A204.1 (cell line): ENCODE data around the gene COL19A1.

Experiments
- FAIRE-seq: peaks from 2 replicates; lab custom pipeline; 2012; peaks lifted over from hg19 to GRCh38; lab: Jason Lieb, UNC

Gene COL19A1

DNA sequence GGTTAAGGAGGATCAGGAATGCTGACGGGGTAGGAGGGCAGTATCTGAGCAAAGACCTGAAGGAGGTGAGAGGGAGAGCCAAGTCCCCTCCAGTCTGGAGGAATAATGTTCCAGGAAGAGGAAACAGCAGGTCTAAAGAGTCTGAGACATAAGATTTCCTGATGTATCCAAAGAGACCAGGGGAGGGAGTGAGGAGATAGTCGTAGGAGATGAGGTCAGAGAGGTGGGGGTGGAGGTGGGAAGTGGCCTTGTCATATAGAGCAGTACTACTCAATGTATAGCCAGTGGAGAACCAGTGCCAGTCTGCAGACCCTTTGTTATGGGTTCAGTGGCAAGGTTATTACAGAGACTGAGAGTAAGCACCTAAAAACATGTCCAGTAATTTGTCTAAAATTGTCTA, 305.9 kb downstream of the COL19A1 start:
- FAIRE-seq, result no peak

DNA sequence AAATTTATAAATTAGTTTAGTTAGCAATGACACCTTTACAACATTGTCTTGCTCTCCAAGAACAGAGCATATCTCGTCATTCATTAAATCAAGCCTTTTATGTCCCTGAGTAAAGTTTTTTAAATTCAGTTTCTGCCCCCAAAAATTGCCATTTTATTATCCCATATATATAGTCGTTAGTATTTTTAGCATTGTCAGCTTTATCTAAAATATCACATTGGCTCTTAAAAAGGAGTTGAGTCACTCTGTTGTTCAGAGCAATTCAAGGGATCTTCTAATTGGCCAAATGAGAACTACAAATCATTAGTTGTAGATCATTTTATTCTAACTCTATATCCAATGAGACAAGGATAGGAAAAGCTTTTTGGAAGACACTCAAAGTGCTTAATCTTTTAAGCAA, 309.4 kb downstream of the COL19A1 start:
- FAIRE-seq, result no peak

DNA sequence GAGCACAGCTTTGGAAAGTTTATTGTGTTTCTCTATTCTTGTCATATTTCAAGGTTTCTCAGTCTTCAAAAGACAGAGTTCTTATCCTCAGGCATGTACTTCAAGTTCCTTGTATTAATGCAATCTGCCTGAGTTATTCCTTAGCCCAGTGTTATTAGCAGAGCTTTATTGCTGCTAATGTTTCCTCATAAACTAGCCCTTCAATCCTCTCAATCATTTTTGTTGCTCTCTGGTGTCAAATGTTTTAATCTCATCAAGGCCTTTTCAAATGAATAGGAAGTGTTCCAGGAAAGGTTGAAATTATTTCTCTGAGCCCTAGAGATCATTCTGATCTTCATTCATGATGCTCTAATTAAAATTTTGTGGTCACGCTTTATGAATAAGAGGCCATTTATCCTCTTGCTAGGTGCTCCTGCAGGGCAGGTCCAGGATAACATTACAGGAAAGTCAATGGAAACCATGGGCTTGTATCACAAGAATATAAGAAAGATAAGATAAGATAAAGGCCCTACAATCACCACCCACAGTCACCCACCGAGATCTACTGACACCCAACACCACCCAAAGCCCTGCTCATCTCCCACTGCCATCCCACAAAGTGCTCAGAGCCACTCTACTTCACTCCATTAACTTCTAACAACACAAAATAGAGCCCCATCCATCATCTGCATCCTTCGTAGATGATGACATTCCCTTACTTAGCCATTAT, 310.6 kb downstream of the COL19A1 start:
- no peak for FAIRE-seq

DNA sequence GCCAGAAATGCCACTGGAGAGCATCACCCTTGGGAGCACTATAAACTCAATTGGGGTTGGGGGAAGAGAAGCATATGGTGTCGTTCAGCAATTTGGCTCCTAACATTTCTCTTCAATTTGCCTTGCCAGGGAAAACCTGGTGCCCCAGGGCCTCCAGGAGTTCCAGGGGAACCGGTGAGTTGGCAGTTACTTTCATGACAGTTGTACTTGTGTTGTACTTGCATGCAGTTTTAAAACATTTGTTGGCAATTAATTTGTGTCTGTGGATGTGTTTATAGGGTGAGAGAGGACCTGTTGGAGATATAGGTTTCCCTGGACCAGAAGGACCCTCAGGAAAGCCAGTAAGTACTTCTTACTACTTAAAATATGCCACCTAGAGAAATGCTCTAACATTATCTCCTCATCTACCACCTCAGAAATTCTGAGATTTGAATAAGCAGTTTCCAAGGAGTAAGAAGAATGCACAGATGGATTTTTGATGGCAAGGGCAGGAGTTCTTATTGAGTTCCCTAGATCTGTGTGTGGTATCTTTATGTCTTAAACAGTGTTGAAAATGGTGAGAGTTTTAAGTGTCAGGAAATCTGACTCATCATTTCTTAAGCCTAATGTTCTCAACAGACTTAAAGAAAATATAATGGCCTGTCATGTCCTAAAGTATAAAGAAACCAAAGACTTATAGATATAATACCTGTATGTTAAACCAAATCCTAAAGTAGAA, 314.0 kb downstream of the COL19A1 start:
- FAIRE-seq, result no peak

DNA sequence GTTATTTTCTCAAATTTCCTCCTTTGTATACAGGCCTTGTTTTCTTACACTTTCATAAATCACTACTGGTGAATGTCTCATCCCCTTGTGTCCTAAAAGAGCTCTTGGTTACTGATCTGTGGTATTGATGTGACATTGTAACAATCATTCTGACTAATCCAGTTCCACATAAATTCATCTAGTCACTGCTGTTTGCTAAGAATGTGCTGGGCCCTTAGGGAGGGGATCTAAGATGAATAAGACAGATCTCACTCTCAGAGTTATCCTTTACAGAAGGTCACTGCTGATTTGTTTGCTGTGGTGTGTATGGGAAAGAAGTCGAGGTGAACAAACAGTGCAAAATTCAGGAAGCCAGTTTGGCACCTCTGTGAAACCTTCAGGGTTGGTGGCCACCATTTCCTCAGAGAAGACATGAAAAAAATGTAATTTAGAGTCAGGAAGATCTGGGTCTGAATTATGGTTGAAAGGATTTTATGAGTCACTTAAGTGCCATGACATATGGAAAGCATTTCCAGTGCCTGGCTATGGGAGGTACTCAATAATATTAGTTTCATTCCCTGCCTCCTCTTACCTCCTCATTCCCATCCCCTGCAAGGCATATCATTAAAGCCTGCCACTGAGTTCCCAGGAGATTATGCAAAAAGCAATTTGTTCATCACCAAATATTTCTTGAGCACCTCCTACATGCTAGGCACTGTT, 314.7 kb downstream of the COL19A1 start:
- FAIRE-seq, result no peak

DNA sequence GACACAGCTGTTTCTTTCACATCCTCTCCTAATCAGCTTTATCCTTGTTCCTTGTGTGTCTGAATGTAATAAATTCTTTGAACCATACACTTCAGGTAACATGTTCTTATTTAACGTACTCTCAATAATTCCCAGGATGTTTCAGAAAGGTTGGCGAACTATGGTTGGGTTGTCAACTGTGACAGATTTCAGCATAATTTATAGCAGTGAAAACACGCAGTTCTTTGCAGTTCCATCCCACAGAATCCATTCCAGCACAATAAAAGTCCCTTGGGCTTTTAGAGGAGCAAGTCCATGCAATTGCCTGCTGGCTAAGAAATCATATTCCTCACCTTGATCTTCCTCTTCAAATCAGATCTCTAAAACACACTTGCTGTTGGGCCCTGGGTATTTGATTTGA, 317.2 kb downstream of the COL19A1 start:
- no peak for FAIRE-seq

DNA sequence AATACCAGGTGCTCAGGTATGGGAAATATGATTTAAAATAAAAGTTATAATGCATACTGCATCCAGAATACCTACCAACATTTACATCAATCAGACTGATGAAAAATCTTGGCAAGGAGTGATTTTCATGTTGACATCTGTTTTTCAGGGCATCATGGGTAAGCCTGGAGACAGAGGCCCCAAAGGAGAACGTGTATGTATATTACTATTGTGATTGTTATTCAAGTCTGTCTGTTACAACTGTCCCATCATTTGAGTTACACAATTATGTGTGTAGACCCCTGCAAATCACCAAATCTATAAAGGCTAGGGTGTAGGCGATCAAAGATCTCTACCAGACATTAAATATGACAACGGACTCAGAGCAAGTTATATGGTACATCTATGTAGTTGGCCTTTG, 318.4 kb downstream of the COL19A1 start:
- FAIRE-seq, result no peak

DNA sequence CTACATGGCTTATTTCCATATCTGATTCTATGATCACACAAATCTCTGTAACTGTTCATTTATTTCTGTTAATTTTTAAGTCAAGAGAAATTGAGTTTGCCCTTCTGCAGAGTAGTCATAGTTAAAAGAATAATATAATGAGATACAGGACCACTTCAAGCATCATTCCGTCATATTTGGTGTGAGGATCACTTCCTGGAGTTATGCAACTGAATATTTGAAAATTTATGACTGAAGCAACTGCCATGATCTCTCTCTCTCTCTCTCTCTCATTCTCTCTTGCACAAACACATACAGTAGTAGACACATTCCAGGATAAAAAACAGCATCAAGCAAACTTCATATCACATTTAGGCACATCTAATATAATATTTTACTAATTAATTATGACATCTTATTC, 320.1 kb downstream of the COL19A1 start:
- no peak for FAIRE-seq

DNA sequence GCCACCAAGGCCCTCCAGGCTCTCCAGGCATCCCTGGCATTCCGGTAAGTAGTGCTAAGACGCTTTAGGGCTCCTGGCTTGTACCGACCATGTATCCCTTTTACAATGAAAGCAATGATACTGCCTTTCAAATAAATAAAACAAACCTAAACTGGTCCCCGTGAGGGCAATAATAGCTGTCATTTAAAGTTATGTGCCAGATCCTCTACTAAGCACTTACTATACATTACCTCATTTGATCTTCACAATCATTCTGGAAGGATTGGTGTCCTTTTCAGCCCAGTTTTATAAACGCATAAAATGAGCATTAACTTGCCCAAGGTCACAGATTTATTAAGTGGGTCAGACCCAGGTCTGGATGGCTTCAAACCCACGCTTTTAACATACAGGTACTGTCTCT, 321.8 kb downstream of the COL19A1 start:
- no peak for FAIRE-seq

DNA sequence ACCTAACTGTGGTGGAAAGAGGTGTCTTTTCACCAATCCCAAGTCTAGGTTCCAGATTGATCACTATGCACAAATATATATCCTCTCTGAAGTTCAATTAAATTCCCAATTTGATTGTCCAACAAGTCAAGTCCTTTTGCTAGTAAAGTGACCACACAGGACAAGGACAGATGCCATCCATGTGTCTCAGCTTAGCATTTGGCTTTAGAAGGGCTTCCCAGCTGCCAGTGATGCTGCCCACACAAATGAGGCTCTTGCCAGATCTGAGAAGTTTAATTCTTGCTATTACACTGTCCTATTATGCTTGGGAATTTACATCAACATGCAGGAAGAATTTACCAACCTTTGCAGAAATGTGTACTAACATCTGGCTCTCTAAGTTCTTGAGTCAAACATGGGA, 328.1 kb downstream of the COL19A1 start:
- FAIRE-seq, result no peak

DNA sequence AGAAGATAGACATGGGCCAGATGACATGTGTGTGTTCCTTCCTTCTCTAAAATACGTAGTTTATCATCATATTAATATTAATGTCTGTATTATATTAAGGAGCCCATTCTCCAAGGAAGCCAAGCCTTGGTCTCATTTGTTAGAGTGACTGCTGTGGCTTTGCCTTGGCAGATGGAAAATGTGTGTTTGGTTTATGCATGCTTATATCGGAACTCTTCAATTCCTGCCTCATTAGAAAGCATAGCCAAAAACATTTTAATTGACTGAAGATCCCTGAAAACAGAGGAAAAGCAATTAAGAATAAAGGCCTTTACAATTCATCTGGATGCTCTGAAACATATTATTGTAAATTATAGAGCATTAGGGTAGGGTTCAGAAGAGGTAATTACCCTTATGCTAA, 330.2 kb downstream of the COL19A1 start:
- no peak for FAIRE-seq

DNA sequence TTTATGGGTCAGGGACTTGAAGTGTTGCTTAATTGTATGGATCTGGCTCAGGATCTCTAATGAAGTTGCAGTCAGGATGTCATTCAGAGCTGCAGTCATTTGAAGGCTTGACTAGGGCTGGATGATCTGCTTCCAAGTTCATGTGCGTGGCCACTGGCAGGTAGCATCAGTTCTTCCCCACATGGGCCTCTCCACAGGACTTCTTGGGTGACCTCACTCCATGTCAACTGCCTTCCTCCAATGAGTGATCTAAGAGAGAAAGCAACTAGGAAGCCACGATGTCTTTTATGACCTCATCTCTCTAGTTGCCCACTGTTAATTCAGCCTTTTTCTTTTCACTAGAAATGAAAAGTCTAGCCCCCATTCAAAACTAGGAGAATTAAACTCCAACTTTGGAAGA, 332.4 kb downstream of the COL19A1 start:
- FAIRE-seq, result no peak

DNA sequence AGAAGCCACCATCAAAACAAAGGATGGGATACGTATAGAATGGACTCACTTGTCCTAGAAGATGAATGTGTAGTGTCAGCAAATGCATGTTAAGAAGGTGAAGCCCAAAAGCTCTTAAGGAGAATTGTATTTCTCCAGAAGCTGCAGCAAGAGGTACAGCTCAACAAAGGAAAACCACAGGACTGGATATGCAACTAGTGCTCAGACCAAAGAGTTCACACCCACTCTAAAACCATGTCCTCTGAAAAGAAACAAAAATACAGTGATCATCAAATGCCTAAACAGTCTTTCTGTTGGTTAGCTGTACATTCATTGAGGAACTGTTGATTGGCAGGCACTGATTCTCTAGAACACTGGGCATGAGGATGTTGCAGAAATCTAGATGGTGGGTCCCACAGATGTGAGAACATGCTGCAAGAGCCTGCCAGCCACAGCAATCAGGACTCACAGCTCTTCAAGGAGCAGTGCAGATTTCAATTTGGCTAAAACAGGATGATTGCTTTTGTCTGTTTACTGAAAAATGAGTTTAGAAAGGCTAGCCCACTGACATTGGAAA, 342.0 kb downstream of the COL19A1 start:
- FAIRE-seq, result no peak

DNA sequence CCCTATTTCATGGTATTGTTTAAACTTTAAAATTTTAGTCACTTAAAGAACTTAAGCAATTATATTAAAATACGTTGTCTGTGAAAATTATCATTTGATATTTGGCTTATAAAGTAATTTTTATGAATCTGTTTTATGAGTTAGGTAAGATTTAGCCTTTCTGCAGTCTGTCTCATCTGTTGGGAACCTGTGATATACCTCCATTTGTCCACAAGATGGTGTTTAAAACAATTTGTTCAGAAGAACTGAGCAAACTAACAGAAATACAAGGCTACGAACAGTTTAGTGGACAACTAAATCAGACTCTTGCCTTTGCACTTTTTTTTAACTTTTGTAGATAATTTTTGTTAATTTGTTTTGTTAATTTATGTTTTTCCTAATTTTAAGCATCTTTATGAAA, 344.1 kb downstream of the COL19A1 start:
- FAIRE-seq, result peak; percentile 83

DNA sequence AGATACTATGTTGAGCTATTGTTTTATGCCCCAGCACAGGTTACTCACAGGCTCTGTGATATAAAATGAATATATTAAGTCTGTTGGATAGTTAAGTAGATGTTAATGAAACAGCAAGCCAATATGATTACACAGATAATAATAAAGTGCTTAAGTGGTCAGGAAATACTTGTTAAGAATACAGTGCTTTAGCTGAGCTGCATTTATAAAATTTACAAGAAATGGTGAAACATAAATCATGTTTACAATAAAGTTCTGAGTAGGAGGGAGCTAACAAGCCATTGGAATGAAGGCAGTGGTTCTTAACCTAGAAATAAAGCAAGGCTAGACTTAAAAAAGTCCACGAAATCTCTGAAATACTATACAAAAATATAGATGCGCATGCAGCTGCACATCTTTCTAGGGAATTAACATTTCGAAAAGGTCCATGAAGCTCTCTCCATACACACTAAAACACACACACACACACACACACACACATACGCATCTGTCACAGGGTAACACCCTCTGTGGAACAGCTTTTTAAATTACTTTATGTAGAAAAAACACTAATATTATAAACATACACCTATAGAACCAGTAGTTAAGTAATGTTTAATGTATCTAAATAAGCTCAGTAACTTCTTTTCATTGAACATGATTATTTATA, 349.2 kb downstream of the COL19A1 start:
- FAIRE-seq, result no peak

DNA sequence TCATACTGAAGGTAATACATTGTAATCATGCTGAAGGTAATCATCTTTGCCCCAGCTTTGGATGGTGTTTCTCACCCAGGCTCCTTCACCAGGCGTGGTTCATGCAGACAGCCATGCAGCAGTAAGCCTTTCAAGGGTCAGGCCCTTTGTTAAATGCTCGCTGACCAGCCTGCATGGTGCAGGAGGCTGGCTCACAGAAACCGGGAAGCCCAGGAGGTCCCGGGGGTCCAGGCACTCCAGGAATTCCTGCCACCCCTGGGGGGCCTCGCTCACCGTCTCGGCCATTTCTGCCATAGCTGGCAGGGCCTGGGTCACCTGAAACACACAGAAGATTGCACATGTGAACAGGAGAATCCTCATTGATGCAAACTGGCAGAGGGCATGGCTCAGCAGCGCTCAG, 350.4 kb downstream of the COL19A1 start:
- no peak for FAIRE-seq

DNA sequence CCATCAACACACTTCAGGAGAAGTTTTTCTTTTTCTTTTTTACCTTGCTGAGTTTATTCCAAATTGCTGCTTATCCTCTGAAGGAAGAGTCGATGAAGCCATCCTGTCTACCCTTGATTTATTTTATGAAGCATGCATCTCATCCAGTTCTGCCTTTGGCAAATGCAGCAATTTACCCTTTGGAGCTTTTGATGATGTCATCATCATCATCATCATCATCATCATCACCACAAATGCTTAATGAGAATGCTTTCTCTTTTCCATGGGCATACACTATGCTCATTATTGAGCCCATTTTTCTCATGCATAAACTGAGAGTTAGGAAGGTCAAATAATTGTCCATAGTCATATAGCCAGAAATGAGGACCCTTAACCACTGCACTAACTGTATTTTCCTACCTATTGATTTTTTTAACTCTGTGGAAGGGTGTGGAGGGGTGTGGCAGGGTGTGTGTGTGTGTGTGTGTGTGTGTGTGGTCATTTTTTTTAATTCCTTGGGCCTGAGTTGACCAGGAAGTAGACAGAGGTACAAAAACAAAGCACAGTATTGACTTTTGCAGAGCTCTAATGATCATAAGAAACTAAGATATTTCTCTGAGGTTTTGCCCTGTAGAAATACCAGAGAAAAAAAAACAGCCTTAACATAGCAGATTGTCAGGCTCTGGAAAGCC, 353.7 kb downstream of the COL19A1 start:
- FAIRE-seq, result no peak

DNA sequence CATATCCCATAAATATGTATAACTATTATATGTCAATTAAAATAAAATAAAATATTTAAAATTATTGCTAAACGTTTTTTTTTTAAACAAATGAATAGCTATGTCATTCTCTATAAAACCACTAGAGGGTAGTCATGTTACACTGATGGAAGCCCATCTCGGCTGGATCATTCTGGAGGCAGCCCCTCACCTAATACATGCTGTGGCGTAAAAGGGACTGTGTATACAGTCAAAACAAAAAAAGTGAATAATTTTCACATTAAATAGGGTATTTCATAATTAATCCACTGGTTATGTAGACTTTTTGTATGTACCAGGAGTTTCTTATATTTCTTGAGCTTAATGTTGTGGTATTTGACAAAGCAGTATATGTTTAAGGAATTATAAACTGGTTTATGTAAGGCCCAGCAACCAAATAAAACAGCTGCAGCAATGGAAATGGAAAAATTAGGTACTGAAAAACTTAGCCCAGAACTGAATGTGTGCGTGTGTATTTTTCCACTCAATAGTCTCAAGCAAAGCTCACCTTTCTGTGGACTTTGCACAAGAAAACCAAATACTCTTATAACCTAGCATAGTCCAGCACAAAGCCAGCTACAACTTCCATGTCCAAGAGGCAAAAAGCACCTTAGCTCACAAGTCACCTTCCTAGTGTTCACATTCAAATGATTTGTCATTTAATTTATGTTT, 354.8 kb downstream of the COL19A1 start:
- FAIRE-seq, result peak; percentile 97

DNA sequence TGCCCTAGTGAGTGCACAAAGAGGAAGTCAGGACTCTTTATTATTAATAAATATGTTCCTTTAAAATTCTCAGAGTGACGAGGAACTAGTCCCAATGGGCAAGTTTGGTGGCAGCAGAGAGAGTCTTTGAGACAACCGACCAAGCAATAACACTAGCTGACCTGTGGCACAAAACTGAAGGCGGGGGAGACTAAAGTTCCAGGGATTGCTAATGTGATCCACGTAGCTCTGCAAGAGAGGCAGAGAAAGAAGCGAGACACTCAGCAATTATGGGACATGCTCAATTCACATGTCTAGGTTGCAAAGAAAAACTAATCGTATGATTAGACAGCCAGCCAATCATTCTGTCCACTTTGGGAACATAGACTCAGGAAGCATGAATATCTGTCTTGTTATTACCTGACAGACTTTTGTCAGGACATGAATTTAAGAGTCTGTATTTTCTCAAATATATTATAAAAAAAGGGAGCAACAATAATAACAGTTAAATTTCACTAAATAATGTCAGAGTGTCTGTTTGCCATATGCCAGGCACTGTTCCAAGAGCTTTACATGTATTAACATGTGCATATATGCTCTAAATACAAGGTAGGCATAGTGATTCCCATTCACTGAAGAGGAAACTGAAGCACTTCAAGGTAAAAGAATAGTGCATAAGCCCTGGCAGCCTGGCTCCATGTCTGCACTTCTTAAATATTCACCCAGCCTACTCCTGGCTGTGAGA, 355.5 kb downstream of the COL19A1 start:
- no peak for FAIRE-seq

DNA sequence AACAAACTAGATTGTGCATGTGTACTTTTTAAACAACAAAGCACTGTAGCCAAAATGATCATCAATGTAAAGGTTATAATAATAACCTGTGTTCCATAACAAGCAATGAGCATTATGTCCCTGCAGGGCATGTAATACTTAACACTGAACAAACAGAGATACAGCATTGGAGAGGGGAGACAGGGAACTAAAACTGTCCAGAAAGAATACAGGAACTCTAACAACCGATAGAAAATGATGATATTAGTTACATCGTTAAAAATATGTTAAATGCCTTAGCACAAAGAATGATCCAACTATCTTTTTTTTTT, 356.0 kb downstream of the COL19A1 start:
- FAIRE-seq, result no peak

DNA sequence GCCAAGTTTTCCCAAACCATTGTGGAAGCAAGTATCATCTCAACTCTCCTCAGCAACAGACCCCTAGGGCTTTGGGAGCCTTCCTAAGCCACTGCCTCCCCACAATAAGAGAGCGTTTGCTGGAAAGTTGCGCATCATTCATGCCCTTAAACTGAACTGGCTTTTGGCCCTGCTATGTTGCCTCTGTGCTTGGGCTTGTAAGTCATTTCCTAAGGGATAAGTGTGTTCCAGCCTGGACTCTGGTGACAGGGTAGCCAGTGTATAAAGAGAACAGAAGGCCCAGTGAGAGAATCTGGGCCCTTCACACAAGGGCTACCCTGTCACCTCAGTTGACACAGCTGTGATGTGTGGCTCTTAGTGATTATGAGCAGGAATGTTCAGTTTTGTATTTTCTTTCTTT, 358.7 kb downstream of the COL19A1 start:
- no peak for FAIRE-seq
